Upper lobe of right lung (tissue), 1 donor: ENCODE data around the gene FGF2. TPM values are rescaled to one million over a fixed set of nuclear protein-coding genes. Genes with fewer than 3 reads are reported as not detected.

Experiments
- ATAC-seq: fragments of 200-7000 bp; cut with Tn5 transposase; one replicate; pipeline ENCODE4 v1.9.1; 2020; ENCODE audit warnings: mild to moderate bottlenecking, moderate library complexity
- DNase-seq: peaks from one replicate; pipeline ENCODE4 v3.0.0-alpha.2; 2020
- H3K27ac ChIP-seq: fragments of 200-600 bp; one replicate; pipeline ENCODE4 v1.8.0; 2022
- H3K27me3 ChIP-seq: fragments of 200-600 bp; one replicate; pipeline ENCODE4 v1.8.0; 2022; ENCODE audit warnings: mild to moderate bottlenecking
- H3K36me3 ChIP-seq: fragments of 200-600 bp; one replicate; pipeline ENCODE4 v1.8.0; 2022
- H3K4me1 ChIP-seq: fragments of 200-600 bp; one replicate; pipeline ENCODE4 v1.8.0; 2022
- H3K4me3 ChIP-seq: fragments of 200-600 bp; one replicate; pipeline ENCODE4 v1.8.0; 2022; ENCODE audit warnings: mild to moderate bottlenecking
- H3K9me3 ChIP-seq: fragments of 200-600 bp; one replicate; pipeline ENCODE4 v1.8.0; 2022
- CTCF ChIP-seq: fragments of 200-600 bp; IDR thresholded peaks from one replicate; pipeline ENCODE4 v1.8.0; 2022; ENCODE audit warnings: antibody characterized with exemption
- intact Hi-C: fragments of 100-400 bp; cut with DNase I; formaldehyde crosslinking; loops from one replicate; pipeline ENCODE4 v1.11.0; 2022
- total RNA-seq: library from RNA; stranded (reverse); fragmentation: NEBNext Ultra II Directional; extraction: Animal tissue kit (Norgen Biotek cat#: 25700); gene quantifications from one replicate; pipeline ENCODE4 v1.2.1, GENCODE V29; 2021
- donor health status: DM: no; HTN: yes; CAD: no; lungs with severe emphysema.

FGF2 gene
- total RNA-seq, 1 donor from 2014 or later = 11.1 TPM

- Histone ChIP-seq H3K27ac (no peak overlapping the region), H3K27me3 (no peaks in the 10 kb centered on the region), H3K4me1 (no peaks in the 10 kb centered on the region), H3K36me3 (peaks cover 14% of the 10 kb centered on the region), H3K4me3 (no peak overlapping the region), H3K9me3 (no peaks in the 10 kb centered on the region)
- intact Hi-C loops = no loop called here
- DNase-seq = no peak
- ATAC-seq = no peak
- TF ChIP-seq CTCF = no peak
Measured at GRCh38 chr4:122894827-122895226, 68.2 kb downstream of the FGF2 start.

DNA sequence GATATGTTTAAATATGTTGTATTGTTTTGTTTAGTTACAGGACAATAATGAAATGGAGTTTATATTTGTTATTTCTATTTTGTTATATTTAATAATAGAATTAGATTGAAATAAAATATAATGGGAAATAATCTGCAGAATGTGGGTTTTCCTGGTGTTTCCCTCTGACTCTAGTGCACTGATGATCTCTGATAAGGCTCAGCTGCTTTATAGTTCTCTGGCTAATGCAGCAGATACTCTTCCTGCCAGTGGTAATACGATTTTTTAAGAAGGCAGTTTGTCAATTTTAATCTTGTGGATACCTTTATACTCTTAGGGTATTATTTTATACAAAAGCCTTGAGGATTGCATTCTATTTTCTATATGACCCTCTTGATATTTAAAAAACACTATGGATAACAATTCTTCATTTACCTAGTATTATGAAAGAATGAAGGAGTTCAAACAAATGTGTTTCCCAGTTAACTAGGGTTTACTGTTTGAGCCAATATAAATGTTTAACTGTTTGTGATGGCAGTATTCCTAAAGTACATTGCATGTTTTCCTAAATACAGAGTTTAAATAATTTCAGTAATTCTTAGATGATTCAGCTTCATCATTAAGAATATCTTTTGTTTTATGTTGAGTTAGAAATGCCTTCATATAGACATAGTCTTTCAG lies 68.8 kb downstream of the FGF2 start:
- Histone ChIP-seq H3K27ac (no peak overlapping the region), H3K36me3 (peaks cover 14% of the 10 kb centered on the region), H3K4me1 (no peaks in the 10 kb centered on the region), H3K4me3 (no peak overlapping the region), H3K9me3 (no peaks in the 10 kb centered on the region), H3K27me3 (no peaks in the 10 kb centered on the region)
- TF ChIP-seq CTCF = no peak
- intact Hi-C loops = no loop called here
- DNase-seq (no peak), ATAC-seq (no peak)

- intact Hi-C loops = no loop called here
- no peaks in the 10 kb centered on the region for H3K4me1 ChIP-seq
- no peaks in the 10 kb centered on the region for H3K9me3 ChIP-seq
- H3K36me3 ChIP-seq = peaks cover 14% of the 10 kb centered on the region
- H3K27me3 ChIP-seq = no peaks in the 10 kb centered on the region
- H3K27ac ChIP-seq = no peak overlapping the region
- no peak for DNase-seq
- TF ChIP-seq CTCF = no peak
- ATAC-seq = no peak
- no peak overlapping the region for H3K4me3 ChIP-seq
Measured at GRCh38 chr4:122896270-122896669, 69.6 kb downstream of the FGF2 start.

DNA sequence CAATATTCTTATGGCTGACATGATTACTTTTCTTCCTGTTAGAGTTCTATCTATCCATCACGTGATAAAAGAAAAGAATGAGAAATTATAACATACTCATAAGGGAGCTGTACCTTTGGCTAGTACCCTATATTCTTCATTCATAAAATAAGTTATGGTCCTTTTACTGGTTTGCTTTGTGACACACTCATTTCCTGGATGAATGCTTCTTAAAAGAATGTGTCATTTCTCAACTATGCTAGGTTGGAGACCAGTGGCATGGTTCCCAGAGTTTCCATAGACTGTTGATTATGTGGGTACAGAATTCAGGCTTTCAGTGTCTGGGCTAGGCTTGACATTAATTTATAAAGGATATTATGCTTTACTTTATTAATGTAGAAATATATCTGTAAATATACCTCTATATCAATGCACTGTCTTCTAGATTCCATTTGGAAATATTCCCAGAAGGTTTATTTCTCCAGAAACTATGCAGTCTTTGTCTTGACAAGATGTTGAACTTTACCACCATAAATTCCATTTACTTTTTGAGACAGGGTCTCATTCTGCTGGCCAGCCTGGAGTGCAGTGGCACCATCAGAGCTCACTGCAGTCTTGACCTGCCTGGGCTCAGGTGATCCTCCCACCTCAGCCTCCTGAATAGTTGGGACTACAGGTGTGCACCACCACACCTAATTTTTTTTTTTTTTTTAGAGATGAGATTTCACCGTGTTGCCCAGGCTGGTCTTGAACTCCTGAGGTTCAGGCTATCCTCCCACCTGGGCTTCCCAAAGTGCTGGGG lies 71.9 kb downstream of the FGF2 start:
- DNase-seq = no peak

GRCh38 chr4:122899682-122900081 lies 73.1 kb downstream of the FGF2 start:
- Histone ChIP-seq H3K36me3 (no peaks in the 10 kb centered on the region), H3K9me3 (no peaks in the 10 kb centered on the region), H3K4me1 (no peaks in the 10 kb centered on the region), H3K27me3 (no peaks in the 10 kb centered on the region), H3K27ac (no peak overlapping the region), H3K4me3 (no peak overlapping the region)
- DNase-seq (no peak), ATAC-seq (no peak)
- intact Hi-C loops = no loop called here
- TF ChIP-seq CTCF = no peak

More for the DNA sequence above, 71.9 kb downstream of the FGF2 start:
- ATAC-seq = peak; percentile 38
- Histone ChIP-seq H3K4me3 (no peak overlapping the region), H3K36me3 (peaks cover 6% of the 10 kb centered on the region), H3K27ac (no peak overlapping the region), H3K9me3 (no peaks in the 10 kb centered on the region), H3K27me3 (no peaks in the 10 kb centered on the region), H3K4me1 (no peaks in the 10 kb centered on the region)
- intact Hi-C loops = no loop called here
- no peak for TF ChIP-seq CTCF
